OCI-LY7 (cell line): ENCODE results near the gene CPXM1. TPM values are rescaled to one million over a fixed set of nuclear protein-coding genes. Genes with fewer than 3 reads are reported as not detected.

Experiments
- BruUV-seq: library from RNA; stranded (reverse); fragments of 400-500 nt; replicated peaks from 2 replicates; lab custom pipeline; 2021; lab: Mats Ljungman, UMichigan
- CTCF ChIA-PET: fragments of 300-600 bp; sonication (Branson Sonifier 250); formaldehyde crosslinking; loops from one replicate; lab custom pipeline; 2022; ENCODE audit warnings: antibody characterized with exemption; ENCODE audit not compliant: unreplicated experiment; lab: Charles Lee
- POLR2A ChIA-PET: fragments of 300-600 bp; sonication (Branson Sonifier 250); formaldehyde crosslinking; loops from one replicate; lab custom pipeline; 2022; ENCODE audit warnings: antibody characterized with exemption; lab: Charles Lee
- DNase-seq: peaks from one replicate; pipeline ENCODE4 v3.0.0-alpha.2; 2015; ENCODE audit warnings: low spot score
- H2AFZ ChIP-seq: fragments of 200-600 bp; sonication (generic), shearing (Covaris generic); 2 replicates; pipeline ENCODE4 v1.6.1; 2014; ENCODE audit warnings: mild to moderate bottlenecking, antibody characterized with exemption, low read length, moderate library complexity
- H3K27ac ChIP-seq: fragments of 200-600 bp; sonication (generic); 2 replicates; pipeline ENCODE4 v1.5.1; 2014; ENCODE audit warnings: mixed run types, low read depth, mild to moderate bottlenecking, moderate library complexity, low read length, inconsistent platforms; ENCODE audit not compliant: poor library complexity, severe bottlenecking
- H3K36me3 ChIP-seq: fragments of 200-600 bp; sonication (generic); 2 replicates; pipeline ENCODE4 v1.6.1; 2014; ENCODE audit warnings: mild to moderate bottlenecking, antibody characterized with exemption, low read length, moderate library complexity, mixed read lengths; ENCODE audit not compliant: insufficient read depth
- H3K4me1 ChIP-seq: fragments of 200-600 bp; sonication (generic); 2 replicates; pipeline ENCODE4 v1.5.1; 2014; ENCODE audit warnings: mild to moderate bottlenecking, low read length; ENCODE audit not compliant: insufficient read depth, poor library complexity, severe bottlenecking
- H3K4me2 ChIP-seq: fragments of 200-600 bp; sonication (generic); 2 replicates; pipeline ENCODE4 v1.6.1; 2014; ENCODE audit warnings: mild to moderate bottlenecking, low read length
- H3K4me3 ChIP-seq: fragments of 200-600 bp; sonication (generic); 2 replicates; pipeline ENCODE4 v1.5.1; 2014; ENCODE audit warnings: mild to moderate bottlenecking, low read depth, low read length; ENCODE audit not compliant: poor library complexity, severe bottlenecking
- H3K79me2 ChIP-seq: fragments of 200-600 bp; sonication (generic); 2 replicates; pipeline ENCODE4 v1.6.1; 2016; ENCODE audit warnings: low read depth, mild to moderate bottlenecking, low read length, moderate library complexity, mixed read lengths; ENCODE audit not compliant: insufficient read depth
- H3K9me2 ChIP-seq: fragments of 200-600 bp; sonication (generic); 2 replicates; pipeline ENCODE4 v1.6.1; 2016; ENCODE audit warnings: mild to moderate bottlenecking, low read length, mixed read lengths; ENCODE audit not compliant: insufficient read depth
- H3K9me3 ChIP-seq: fragments of 200-600 bp; sonication (generic); 2 replicates; pipeline ENCODE4 v1.6.1; 2014; ENCODE audit warnings: mild to moderate bottlenecking, mixed run types, low read length, mixed read lengths
- H4K20me1 ChIP-seq: fragments of 200-600 bp; sonication (generic); 2 replicates; pipeline ENCODE4 v1.6.1; 2014; ENCODE audit warnings: mild to moderate bottlenecking, antibody characterized with exemption, low read length, moderate library complexity, mixed read lengths; ENCODE audit not compliant: insufficient read depth
- EZH2phosphoT487 ChIP-seq: fragments of 200-600 bp; sonication (generic); IDR thresholded peaks from 2 replicates; pipeline ENCODE4 v1.6.1; 2018; ENCODE audit warnings: low read depth, borderline replicate concordance, mild to moderate bottlenecking, mixed run types, antibody characterized with exemption, low read length, moderate library complexity, mixed read lengths
- intact Hi-C: fragments of 100-400 bp; cut with micrococcal nuclease; formaldehyde crosslinking; loops from one replicate; pipeline ENCODE4 v1.10.0; 2022; ENCODE audit not compliant: unreplicated experiment
- total RNA-seq, 2 experiments: library from RNA; depleted of rRNA in 1 of 2; stranded (reverse); fragments of >200 nt in 1 of 2; shearing (Covaris generic) in 1 of 2; gene quantifications; 2 replicates each; pipeline ENCODE4 v1.2.3, GENCODE V29; 2014 to 2022
- TF ChIP-seq, protein P1 (sequence below): fragments of 200-600 bp; sonication (generic); conservative IDR thresholded peaks from 2 replicates; pipeline ENCODE4 v1.5.1; 2014; ENCODE audit warnings: mild to moderate bottlenecking, antibody characterized with exemption, low read length, moderate library complexity, mixed read lengths

CPXM1 gene
- total RNA-seq, 2 experiments from 2014 or later = not detected

DNA sequence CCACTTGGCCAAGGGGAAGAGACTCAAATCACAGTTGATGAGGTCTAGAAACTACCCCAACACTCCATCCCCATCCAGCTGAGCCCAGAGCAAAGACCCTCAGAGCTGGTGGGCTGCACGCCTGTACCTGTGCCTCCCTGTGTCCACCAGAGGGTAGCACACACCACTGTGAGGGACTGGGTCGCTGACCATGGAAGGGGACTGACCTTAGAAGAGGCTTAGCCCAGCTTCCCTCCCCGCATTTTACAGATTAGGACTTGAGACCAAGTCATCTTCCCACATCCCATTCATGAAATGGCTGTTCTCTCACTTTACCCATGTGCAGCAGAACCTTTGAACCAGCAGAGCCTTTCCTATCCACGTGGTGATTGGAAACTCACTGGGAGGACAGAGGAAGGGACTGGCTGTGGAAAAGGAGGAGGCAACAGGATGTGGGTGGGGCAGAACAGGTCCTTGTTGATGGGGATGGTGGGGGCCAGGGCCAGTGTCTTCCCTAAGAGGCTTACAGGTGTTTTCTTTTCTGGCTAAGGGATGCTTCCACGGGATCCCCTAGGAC lies 44.3 kb downstream of the CPXM1 start:
- ChIA-PET CTCF (no interaction called here), POLR2A (no interaction called here)
- TF ChIP-seq EZH2phosphoT487 = no peak
- TF ChIP-seq, protein P1, sequence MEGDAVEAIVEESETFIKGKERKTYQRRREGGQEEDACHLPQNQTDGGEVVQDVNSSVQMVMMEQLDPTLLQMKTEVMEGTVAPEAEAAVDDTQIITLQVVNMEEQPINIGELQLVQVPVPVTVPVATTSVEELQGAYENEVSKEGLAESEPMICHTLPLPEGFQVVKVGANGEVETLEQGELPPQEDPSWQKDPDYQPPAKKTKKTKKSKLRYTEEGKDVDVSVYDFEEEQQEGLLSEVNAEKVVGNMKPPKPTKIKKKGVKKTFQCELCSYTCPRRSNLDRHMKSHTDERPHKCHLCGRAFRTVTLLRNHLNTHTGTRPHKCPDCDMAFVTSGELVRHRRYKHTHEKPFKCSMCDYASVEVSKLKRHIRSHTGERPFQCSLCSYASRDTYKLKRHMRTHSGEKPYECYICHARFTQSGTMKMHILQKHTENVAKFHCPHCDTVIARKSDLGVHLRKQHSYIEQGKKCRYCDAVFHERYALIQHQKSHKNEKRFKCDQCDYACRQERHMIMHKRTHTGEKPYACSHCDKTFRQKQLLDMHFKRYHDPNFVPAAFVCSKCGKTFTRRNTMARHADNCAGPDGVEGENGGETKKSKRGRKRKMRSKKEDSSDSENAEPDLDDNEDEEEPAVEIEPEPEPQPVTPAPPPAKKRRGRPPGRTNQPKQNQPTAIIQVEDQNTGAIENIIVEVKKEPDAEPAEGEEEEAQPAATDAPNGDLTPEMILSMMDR = peak; percentile 46
- DNase-seq = no peak
- H3K4me2 ChIP-seq = no peak overlapping the region
- no peaks in the 10 kb centered on the region for H4K20me1 ChIP-seq
- intact Hi-C loops = loop anchor here (5.0 kb wide), 1 partner anchor 96 kb away; no protein-coding TSS in a partner anchor
- BruUV-seq = no TSS peak
- no peaks in the 10 kb centered on the region for H3K79me2 ChIP-seq
- H3K9me3 ChIP-seq = no peaks in the 10 kb centered on the region
- H3K9me2 ChIP-seq = no peaks in the 10 kb centered on the region
- H3K36me3 ChIP-seq = no peaks in the 10 kb centered on the region
- H3K27ac ChIP-seq = no peak overlapping the region
- H3K4me1 ChIP-seq = peaks cover 22% of the 10 kb centered on the region
- no peak overlapping the region for H3K4me3 ChIP-seq
- no peak overlapping the region for H2AFZ ChIP-seq

DNA sequence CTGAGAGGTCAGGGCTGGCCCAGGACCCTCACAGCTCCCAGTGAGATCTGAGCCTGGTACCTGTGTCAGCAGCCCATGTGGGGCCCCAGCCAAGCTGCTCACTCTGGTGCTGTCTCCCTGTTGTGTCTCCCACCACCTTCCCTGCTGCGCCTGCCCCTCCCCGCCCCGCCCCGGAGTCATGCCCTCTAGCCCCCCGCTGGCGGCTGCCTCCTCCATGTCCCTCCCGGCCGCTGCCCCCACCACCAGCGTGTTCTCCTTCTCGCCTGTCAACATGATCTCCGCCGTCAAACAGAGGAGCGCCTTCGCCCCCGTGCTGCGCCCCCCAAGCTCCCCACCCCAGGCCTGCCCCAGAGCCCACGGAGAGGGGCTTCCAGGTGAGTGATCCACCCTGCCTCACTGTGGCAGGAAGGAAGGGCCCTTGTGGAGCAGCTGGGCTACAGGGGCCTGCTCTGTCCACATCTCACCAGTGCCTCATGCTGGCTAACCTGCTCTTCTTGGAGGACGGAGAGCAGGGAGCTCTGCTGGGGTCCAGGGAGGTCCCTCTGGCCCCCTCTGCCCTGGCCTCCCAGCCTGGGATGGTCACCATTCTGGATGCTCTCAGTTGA lies 44.9 kb downstream of the CPXM1 start:
- Histone ChIP-seq H3K36me3 (no peaks in the 10 kb centered on the region), H3K79me2 (no peaks in the 10 kb centered on the region), H3K4me3 (no peak overlapping the region), H3K9me2 (no peaks in the 10 kb centered on the region), H3K4me2 (no peak overlapping the region), H3K9me3 (no peaks in the 10 kb centered on the region), H3K4me1 (peaks cover 18% of the 10 kb centered on the region), H4K20me1 (no peaks in the 10 kb centered on the region), H2AFZ (no peak overlapping the region), H3K27ac (no peak overlapping the region)
- no peak for DNase-seq
- TF ChIP-seq EZH2phosphoT487 = no peak
- TF ChIP-seq, protein P1 = no peak
- ChIA-PET POLR2A (no interaction called here), CTCF (no interaction called here)
- BruUV-seq = no TSS peak
- intact Hi-C loops = loop anchor here (5.0 kb wide), 1 partner anchor 97 kb away; no protein-coding TSS in a partner anchor

DNA sequence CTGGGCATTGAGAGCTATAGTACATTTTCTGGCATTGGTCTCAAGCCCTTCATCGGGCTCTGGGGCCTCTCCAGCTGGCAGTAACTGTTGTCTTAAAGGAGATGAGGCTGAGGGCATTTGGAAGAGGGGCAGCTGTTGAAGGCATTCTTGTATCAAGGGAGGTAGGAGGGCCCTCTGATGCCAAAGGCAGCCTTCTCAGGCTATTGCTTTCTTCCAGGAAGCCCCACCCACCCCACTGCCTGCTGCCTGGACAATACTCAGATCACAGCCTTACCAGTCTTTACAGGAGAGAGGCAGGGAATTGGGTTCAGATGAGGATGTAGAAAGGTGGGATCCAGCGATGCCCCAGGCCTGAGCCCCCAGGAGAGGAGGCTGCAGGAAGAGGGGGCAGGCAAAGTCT lies 46.0 kb downstream of the CPXM1 start:
- BruUV-seq = no TSS peak
- H3K4me2 ChIP-seq = no peak overlapping the region
- CTCF ChIA-PET = no interaction called here
- no peak overlapping the region for H3K27ac ChIP-seq
- no peak overlapping the region for H3K4me3 ChIP-seq
- peaks cover 7% of the 10 kb centered on the region for H3K4me1 ChIP-seq
- intact Hi-C loops = no loop called here
- TF ChIP-seq, protein P1 = no peak
- TF ChIP-seq EZH2phosphoT487 = no peak
- no peaks in the 10 kb centered on the region for H3K36me3 ChIP-seq
- H3K9me3 ChIP-seq = no peaks in the 10 kb centered on the region
- DNase-seq = no peak
- no peaks in the 10 kb centered on the region for H3K9me2 ChIP-seq
- H4K20me1 ChIP-seq = no peaks in the 10 kb centered on the region
- POLR2A ChIA-PET = no interaction called here
- H2AFZ ChIP-seq = no peak overlapping the region
- no peaks in the 10 kb centered on the region for H3K79me2 ChIP-seq
